ENCODE results near the gene BRD1.

The BRD1 gene

GRCh38 chr22:49748514-49748913 lies 79.2 kb downstream of the BRD1 start:
- no peak for TF ChIP-seq EGR1 (IDR thresholded peaks at IDR 0.05)
- TF ChIP-seq, protein P1, sequence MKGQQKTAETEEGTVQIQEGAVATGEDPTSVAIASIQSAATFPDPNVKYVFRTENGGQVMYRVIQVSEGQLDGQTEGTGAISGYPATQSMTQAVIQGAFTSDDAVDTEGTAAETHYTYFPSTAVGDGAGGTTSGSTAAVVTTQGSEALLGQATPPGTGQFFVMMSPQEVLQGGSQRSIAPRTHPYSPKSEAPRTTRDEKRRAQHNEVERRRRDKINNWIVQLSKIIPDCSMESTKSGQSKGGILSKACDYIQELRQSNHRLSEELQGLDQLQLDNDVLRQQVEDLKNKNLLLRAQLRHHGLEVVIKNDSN (IDR thresholded peaks at IDR 0.05) = no peak
- TF ChIP-seq CEBPB (IDR thresholded peaks at IDR 0.05) = no peak
- TF ChIP-seq ZBTB7A (IDR thresholded peaks at IDR 0.05; ENCODE audit: low read depth) = no peak
- TF ChIP-seq CREB1 (IDR thresholded peaks at IDR 0.05; ENCODE audit: low read depth) = no peak
- TF ChIP-seq TAF1 (IDR thresholded peaks at IDR 0.05; ENCODE audit: low read depth) = no peak
- TF ChIP-seq NFIC (IDR thresholded peaks at IDR 0.05) = no peak
- TF ChIP-seq RAD21 (IDR thresholded peaks at IDR 0.05; ENCODE audit: low read depth) = no peak
- TF ChIP-seq, protein P2, sequence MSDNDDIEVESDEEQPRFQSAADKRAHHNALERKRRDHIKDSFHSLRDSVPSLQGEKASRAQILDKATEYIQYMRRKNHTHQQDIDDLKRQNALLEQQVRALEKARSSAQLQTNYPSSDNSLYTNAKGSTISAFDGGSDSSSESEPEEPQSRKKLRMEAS (IDR thresholded peaks at IDR 0.05) = no peak
- TF ChIP-seq TEAD4 (IDR thresholded peaks at IDR 0.05) = no peak
- TF ChIP-seq TCF12 (IDR thresholded peaks at IDR 0.05; ENCODE audit: low read depth) = no peak
- TF ChIP-seq FOXM1 (IDR thresholded peaks at IDR 0.05; ENCODE audit: borderline replicate concordance, low read depth) = no peak

- TF ChIP-seq, protein P3, sequence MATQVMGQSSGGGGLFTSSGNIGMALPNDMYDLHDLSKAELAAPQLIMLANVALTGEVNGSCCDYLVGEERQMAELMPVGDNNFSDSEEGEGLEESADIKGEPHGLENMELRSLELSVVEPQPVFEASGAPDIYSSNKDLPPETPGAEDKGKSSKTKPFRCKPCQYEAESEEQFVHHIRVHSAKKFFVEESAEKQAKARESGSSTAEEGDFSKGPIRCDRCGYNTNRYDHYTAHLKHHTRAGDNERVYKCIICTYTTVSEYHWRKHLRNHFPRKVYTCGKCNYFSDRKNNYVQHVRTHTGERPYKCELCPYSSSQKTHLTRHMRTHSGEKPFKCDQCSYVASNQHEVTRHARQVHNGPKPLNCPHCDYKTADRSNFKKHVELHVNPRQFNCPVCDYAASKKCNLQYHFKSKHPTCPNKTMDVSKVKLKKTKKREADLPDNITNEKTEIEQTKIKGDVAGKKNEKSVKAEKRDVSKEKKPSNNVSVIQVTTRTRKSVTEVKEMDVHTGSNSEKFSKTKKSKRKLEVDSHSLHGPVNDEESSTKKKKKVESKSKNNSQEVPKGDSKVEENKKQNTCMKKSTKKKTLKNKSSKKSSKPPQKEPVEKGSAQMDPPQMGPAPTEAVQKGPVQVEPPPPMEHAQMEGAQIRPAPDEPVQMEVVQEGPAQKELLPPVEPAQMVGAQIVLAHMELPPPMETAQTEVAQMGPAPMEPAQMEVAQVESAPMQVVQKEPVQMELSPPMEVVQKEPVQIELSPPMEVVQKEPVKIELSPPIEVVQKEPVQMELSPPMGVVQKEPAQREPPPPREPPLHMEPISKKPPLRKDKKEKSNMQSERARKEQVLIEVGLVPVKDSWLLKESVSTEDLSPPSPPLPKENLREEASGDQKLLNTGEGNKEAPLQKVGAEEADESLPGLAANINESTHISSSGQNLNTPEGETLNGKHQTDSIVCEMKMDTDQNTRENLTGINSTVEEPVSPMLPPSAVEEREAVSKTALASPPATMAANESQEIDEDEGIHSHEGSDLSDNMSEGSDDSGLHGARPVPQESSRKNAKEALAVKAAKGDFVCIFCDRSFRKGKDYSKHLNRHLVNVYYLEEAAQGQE (IDR thresholded peaks at IDR 0.05; ENCODE audit: low read depth) = no peak
- TF ChIP-seq TCF12 (IDR thresholded peaks at IDR 0.05; ENCODE audit: low read depth) (no peak), CREB1 (IDR thresholded peaks at IDR 0.05; ENCODE audit: low read depth) (no peak), FOXM1 (IDR thresholded peaks at IDR 0.05; ENCODE audit: borderline replicate concordance, low read depth) (no peak), YY1 (IDR thresholded peaks at IDR 0.05; ENCODE audit: low read depth) (no peak), EGR1 (IDR thresholded peaks at IDR 0.05) (no peak), TAF1 (IDR thresholded peaks at IDR 0.05; ENCODE audit: low read depth) (no peak)
- TF ChIP-seq, protein P1 (IDR thresholded peaks at IDR 0.05) = no peak
Measured at GRCh38 chr22:49747716-49748115, 80.0 kb downstream of the BRD1 start.

DNA sequence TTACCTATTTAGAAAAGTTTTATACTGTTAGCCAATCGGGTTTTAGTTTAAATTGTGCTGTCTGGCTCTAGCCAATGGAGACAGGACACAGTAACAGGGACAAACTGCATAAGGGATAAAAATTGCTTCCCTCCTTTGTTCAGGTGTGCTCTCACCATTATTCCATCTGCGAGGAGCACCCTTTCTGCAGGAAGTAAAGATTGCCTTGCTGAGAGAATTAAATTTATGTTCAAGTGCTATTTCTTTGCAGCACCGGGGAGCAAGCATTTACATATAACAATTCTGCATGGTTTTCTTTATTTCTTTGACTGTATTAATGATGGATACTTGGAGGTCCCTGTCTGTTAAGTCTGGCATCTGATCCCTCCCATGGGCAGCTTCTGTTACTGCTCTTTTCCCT lies 80.5 kb downstream of the BRD1 start:
- no peak for TF ChIP-seq EP300 (IDR thresholded peaks at IDR 0.05; ENCODE audit: borderline replicate concordance)
- TF ChIP-seq TAF1 (IDR thresholded peaks at IDR 0.05; ENCODE audit: low read depth) = no peak
- TF ChIP-seq YY1 (IDR thresholded peaks at IDR 0.05; ENCODE audit: low read depth) = no peak
- no peak for TF ChIP-seq CEBPB (IDR thresholded peaks at IDR 0.05)
- TF ChIP-seq TCF12 (IDR thresholded peaks at IDR 0.05; ENCODE audit: low read depth) = no peak
- no peak for TF ChIP-seq FOXM1 (IDR thresholded peaks at IDR 0.05; ENCODE audit: borderline replicate concordance, low read depth)

DNA sequence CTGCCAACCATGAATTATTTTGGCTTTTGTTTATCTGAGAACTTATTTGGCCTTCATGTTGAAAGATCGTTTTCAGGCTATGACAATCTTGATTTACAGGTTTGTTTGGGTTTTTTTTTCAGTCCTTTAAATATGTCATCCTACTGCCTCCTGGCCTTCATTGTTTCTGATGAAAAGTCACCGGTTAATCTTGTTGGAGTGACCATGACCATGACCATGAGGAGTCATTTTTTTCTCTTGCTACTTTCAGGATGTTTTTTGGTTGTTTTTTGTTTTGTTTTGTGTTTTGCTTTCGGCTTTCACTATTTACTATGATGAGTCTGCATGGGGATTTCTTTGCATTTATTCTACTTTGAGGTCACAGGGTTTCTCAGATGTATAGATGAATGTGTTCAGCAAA lies 81.6 kb downstream of the BRD1 start:
- TF ChIP-seq RAD21 (IDR thresholded peaks at IDR 0.05; ENCODE audit: low read depth) = no peak

DNA sequence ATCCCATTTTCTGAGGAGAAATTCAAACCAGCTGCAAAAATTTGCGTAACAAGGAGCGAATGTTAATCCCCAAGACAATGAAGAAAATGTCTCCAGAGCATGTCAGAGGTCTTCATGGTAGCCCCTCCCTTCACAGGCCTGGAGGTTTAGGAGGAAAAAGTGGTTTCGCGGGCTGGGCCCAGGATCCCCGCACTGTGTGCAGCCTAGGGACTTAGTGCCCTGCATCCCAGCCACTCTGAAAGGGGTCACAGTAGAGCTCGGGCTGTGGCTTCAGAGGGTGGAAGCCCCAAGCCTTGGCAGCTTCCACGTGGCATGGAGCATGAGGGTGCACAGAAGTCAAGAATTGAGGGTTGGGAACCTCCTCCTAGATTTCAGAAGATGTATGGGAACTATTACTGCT lies 87.4 kb downstream of the BRD1 start:
- TF ChIP-seq TEAD4 (IDR thresholded peaks at IDR 0.05) (no peak), CREB1 (IDR thresholded peaks at IDR 0.05; ENCODE audit: low read depth) (no peak), TAF1 (IDR thresholded peaks at IDR 0.05; ENCODE audit: low read depth) (no peak), EGR1 (IDR thresholded peaks at IDR 0.05) (no peak), YY1 (IDR thresholded peaks at IDR 0.05; ENCODE audit: low read depth) (no peak), ZBTB7A (IDR thresholded peaks at IDR 0.05; ENCODE audit: low read depth) (no peak), CEBPB (IDR thresholded peaks at IDR 0.05) (no peak)
- TF ChIP-seq, protein P3 (IDR thresholded peaks at IDR 0.05; ENCODE audit: low read depth) = no peak

DNA sequence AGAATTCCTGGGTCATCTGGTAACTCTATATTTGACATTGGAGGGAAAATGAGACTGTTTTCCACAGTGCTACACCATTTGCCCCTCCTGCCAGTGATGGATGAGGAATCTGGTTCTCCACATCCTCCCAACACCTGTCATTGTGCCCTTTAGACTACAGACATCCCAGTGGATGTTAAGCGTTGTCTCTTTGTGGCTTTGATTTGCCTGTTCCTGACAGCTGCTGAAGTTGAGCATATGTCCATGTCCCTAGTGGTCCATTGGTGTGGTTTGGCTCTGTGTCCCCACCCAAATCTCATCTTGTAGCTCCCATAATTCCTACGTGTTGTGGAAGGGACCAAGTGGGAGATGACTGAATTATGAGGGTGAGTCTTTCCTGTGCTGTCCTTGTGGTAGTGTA lies 88.5 kb downstream of the BRD1 start:
- no peak for TF ChIP-seq EP300 (IDR thresholded peaks at IDR 0.05; ENCODE audit: borderline replicate concordance)
- no peak for TF ChIP-seq NFIC (IDR thresholded peaks at IDR 0.05)
- TF ChIP-seq EGR1 (IDR thresholded peaks at IDR 0.05) = no peak
- no peak for TF ChIP-seq YY1 (IDR thresholded peaks at IDR 0.05; ENCODE audit: low read depth)
- no peak for TF ChIP-seq TAF1 (IDR thresholded peaks at IDR 0.05; ENCODE audit: low read depth)
- no peak for TF ChIP-seq CEBPB (IDR thresholded peaks at IDR 0.05)
- TF ChIP-seq, protein P1 (IDR thresholded peaks at IDR 0.05) = no peak
- TF ChIP-seq, protein P3 (IDR thresholded peaks at IDR 0.05; ENCODE audit: low read depth) = no peak
- no peak for TF ChIP-seq FOXM1 (IDR thresholded peaks at IDR 0.05; ENCODE audit: borderline replicate concordance, low read depth)
- TF ChIP-seq CREB1 (IDR thresholded peaks at IDR 0.05; ENCODE audit: low read depth) = no peak
- TF ChIP-seq ZBTB7A (IDR thresholded peaks at IDR 0.05; ENCODE audit: low read depth) = no peak
- TF ChIP-seq RAD21 (IDR thresholded peaks at IDR 0.05; ENCODE audit: low read depth) = no peak
- TF ChIP-seq TCF12 (IDR thresholded peaks at IDR 0.05; ENCODE audit: low read depth) = no peak
- no peak for TF ChIP-seq TEAD4 (IDR thresholded peaks at IDR 0.05)
- TF ChIP-seq, protein P2 (IDR thresholded peaks at IDR 0.05) = no peak
